Measurements from ENCODE around the gene SLC38A2. TPM values are rescaled to one million over a fixed set of nuclear protein-coding genes. Genes with fewer than 3 reads are reported as not detected.
A peak's percentile ranks its signal among the peaks of the same experiment; 100 is the strongest.
"Not testable (repeated sequence)": the region's sequence is repeated elsewhere in the genome, so short reads cannot be mapped to it uniquely, and the experiment has no call there.

The SLC38A2 gene
- total and polyA plus RNA-seq, 4 donors: 102 to 292 (median 195) TPM

GRCh38 chr12:46399461-46400248 is 27.1 kb upstream of the SLC38A2 start:
- not testable (repeated sequence) for H3K4me3 ChIP-seq (ENCODE audit: low read depth, low read length); H3K27ac ChIP-seq (ENCODE audit: low read depth, low read length); H3K27me3 ChIP-seq (ENCODE audit: control insufficient read depth, insufficient read depth, low read length); DNase-seq (ENCODE audit: low read depth in 4 of 6, low spot score in 6 of 6); H3K36me3 ChIP-seq (ENCODE audit: control insufficient read depth, insufficient read depth, low read length); H3K9me3 ChIP-seq (ENCODE audit: control insufficient read depth, insufficient read depth, low read length); H3K4me1 ChIP-seq (ENCODE audit: control insufficient read depth, insufficient read depth, low read length)
- WGBS (ENCODE audit: insufficient coverage): no CpG with 5 or more reads among the region's 6 CpGs

- no peak overlapping the region for H3K4me3 ChIP-seq (ENCODE audit: low read depth, low read length)
- no peaks in the 10 kb centered on the region for H3K9me3 ChIP-seq (ENCODE audit: control insufficient read depth, insufficient read depth, low read length)
- H3K27ac ChIP-seq (ENCODE audit: low read depth, low read length): no peak overlapping the region
- H3K36me3 ChIP-seq (ENCODE audit: control insufficient read depth, insufficient read depth, low read length): no peaks in the 10 kb centered on the region
- no peak for DNase-seq (ENCODE audit: low read depth in 4 of 6, low spot score in 6 of 6)
- 100% methylated on average over 2 of the region's 5 CpGs for WGBS (ENCODE audit: insufficient coverage)
- H3K27me3 ChIP-seq (ENCODE audit: control insufficient read depth, insufficient read depth, low read length): no peaks in the 10 kb centered on the region
- H3K4me1 ChIP-seq (ENCODE audit: control insufficient read depth, insufficient read depth, low read length): no peaks in the 10 kb centered on the region
Measured at GRCh38 chr12:46396826-46397225, 24.3 kb upstream of the SLC38A2 start.

GRCh38 chr12:46395388-46395787 is 22.8 kb upstream of the SLC38A2 start:
- H3K36me3 ChIP-seq (ENCODE audit: control insufficient read depth, insufficient read depth, low read length): no peaks in the 10 kb centered on the region
- H3K27ac ChIP-seq (ENCODE audit: low read depth, low read length): no peak overlapping the region
- 0% methylated on average over 2 of the region's 4 CpGs for WGBS (ENCODE audit: insufficient coverage)
- H3K9me3 ChIP-seq (ENCODE audit: control insufficient read depth, insufficient read depth, low read length): no peaks in the 10 kb centered on the region
- no peaks in the 10 kb centered on the region for H3K4me1 ChIP-seq (ENCODE audit: control insufficient read depth, insufficient read depth, low read length)
- H3K4me3 ChIP-seq (ENCODE audit: low read depth, low read length): no peak overlapping the region
- no peaks in the 10 kb centered on the region for H3K27me3 ChIP-seq (ENCODE audit: control insufficient read depth, insufficient read depth, low read length)
- DNase-seq (ENCODE audit: low read depth in 4 of 6, low spot score in 6 of 6): peak in 3 of 6 donors; percentile 45 to 94 (median 76)

GRCh38 chr12:46391630-46392029 is 19.1 kb upstream of the SLC38A2 start:
- no peak for DNase-seq (ENCODE audit: low read depth in 4 of 6, low spot score in 6 of 6)
- no peak overlapping the region for H3K4me3 ChIP-seq (ENCODE audit: low read depth, low read length)
- no peaks in the 10 kb centered on the region for H3K9me3 ChIP-seq (ENCODE audit: control insufficient read depth, insufficient read depth, low read length)
- H3K36me3 ChIP-seq (ENCODE audit: control insufficient read depth, insufficient read depth, low read length): no peaks in the 10 kb centered on the region
- H3K27me3 ChIP-seq (ENCODE audit: control insufficient read depth, insufficient read depth, low read length): no peaks in the 10 kb centered on the region
- H3K27ac ChIP-seq (ENCODE audit: low read depth, low read length): no peak overlapping the region
- no CpG with 5 or more reads among the region's 1 CpG for WGBS (ENCODE audit: insufficient coverage)
- H3K4me1 ChIP-seq (ENCODE audit: control insufficient read depth, insufficient read depth, low read length): no peaks in the 10 kb centered on the region

GRCh38 chr12:46390881-46391280 is 18.3 kb upstream of the SLC38A2 start:
- H3K4me3 ChIP-seq (ENCODE audit: low read depth, low read length): no peak overlapping the region
- H3K4me1 ChIP-seq (ENCODE audit: control insufficient read depth, insufficient read depth, low read length): no peaks in the 10 kb centered on the region
- no peaks in the 10 kb centered on the region for H3K36me3 ChIP-seq (ENCODE audit: control insufficient read depth, insufficient read depth, low read length)
- H3K27me3 ChIP-seq (ENCODE audit: control insufficient read depth, insufficient read depth, low read length): no peaks in the 10 kb centered on the region
- 50% methylated on average over 2 of the region's 4 CpGs for WGBS (ENCODE audit: insufficient coverage)
- DNase-seq (ENCODE audit: low read depth in 4 of 6, low spot score in 6 of 6): no peak
- H3K9me3 ChIP-seq (ENCODE audit: control insufficient read depth, insufficient read depth, low read length): no peaks in the 10 kb centered on the region
- no peak overlapping the region for H3K27ac ChIP-seq (ENCODE audit: low read depth, low read length)

- no peaks in the 10 kb centered on the region for H3K9me3 ChIP-seq (ENCODE audit: control insufficient read depth, insufficient read depth, low read length)
- H3K4me3 ChIP-seq (ENCODE audit: low read depth, low read length): no peak overlapping the region
- WGBS (ENCODE audit: insufficient coverage): no CpG with 5 or more reads among the region's 1 CpG
- H3K27me3 ChIP-seq (ENCODE audit: control insufficient read depth, insufficient read depth, low read length): no peaks in the 10 kb centered on the region
- no peaks in the 10 kb centered on the region for H3K4me1 ChIP-seq (ENCODE audit: control insufficient read depth, insufficient read depth, low read length)
- H3K27ac ChIP-seq (ENCODE audit: low read depth, low read length): no peak overlapping the region
- no peak for DNase-seq (ENCODE audit: low read depth in 4 of 6, low spot score in 6 of 6)
- no peaks in the 10 kb centered on the region for H3K36me3 ChIP-seq (ENCODE audit: control insufficient read depth, insufficient read depth, low read length)
Measured at GRCh38 chr12:46390304-46390703, 17.7 kb upstream of the SLC38A2 start.

GRCh38 chr12:46389031-46389616 is 16.6 kb upstream of the SLC38A2 start:
- Histone ChIP-seq H3K4me3 (ENCODE audit: low read depth, low read length) (no peak overlapping the region), H3K9me3 (ENCODE audit: control insufficient read depth, insufficient read depth, low read length) (no peaks in the 10 kb centered on the region), H3K27me3 (ENCODE audit: control insufficient read depth, insufficient read depth, low read length) (no peaks in the 10 kb centered on the region), H3K27ac (ENCODE audit: low read depth, low read length) (no peak overlapping the region), H3K4me1 (ENCODE audit: control insufficient read depth, insufficient read depth, low read length) (no peaks in the 10 kb centered on the region), H3K36me3 (ENCODE audit: control insufficient read depth, insufficient read depth, low read length) (no peaks in the 10 kb centered on the region)
- peak in 1 of 6 donors; percentile 77 for DNase-seq (ENCODE audit: low read depth in 4 of 6, low spot score in 6 of 6)
- 83% methylated on average over 1 of the region's 2 CpGs for WGBS (ENCODE audit: insufficient coverage)

GRCh38 chr12:46388427-46389021 is 16.0 kb upstream of the SLC38A2 start:
- Histone ChIP-seq H3K27me3 (ENCODE audit: control insufficient read depth, insufficient read depth, low read length) (no peaks in the 10 kb centered on the region), H3K27ac (ENCODE audit: low read depth, low read length) (no peak overlapping the region), H3K9me3 (ENCODE audit: control insufficient read depth, insufficient read depth, low read length) (no peaks in the 10 kb centered on the region), H3K4me3 (ENCODE audit: low read depth, low read length) (no peak overlapping the region), H3K4me1 (ENCODE audit: control insufficient read depth, insufficient read depth, low read length) (no peaks in the 10 kb centered on the region), H3K36me3 (ENCODE audit: control insufficient read depth, insufficient read depth, low read length) (no peaks in the 10 kb centered on the region)
- no peak for DNase-seq (ENCODE audit: low read depth in 4 of 6, low spot score in 6 of 6)
- 88% methylated on average over 1 of the region's 3 CpGs for WGBS (ENCODE audit: insufficient coverage)

GRCh38 chr12:46387670-46388069 is 15.1 kb upstream of the SLC38A2 start:
- Histone ChIP-seq H3K4me1 (ENCODE audit: control insufficient read depth, insufficient read depth, low read length) (peaks cover 3% of the 10 kb centered on the region), H3K4me3 (ENCODE audit: low read depth, low read length) (no peak overlapping the region), H3K36me3 (ENCODE audit: control insufficient read depth, insufficient read depth, low read length) (no peaks in the 10 kb centered on the region), H3K27ac (ENCODE audit: low read depth, low read length) (no peak overlapping the region), H3K27me3 (ENCODE audit: control insufficient read depth, insufficient read depth, low read length) (no peaks in the 10 kb centered on the region), H3K9me3 (ENCODE audit: control insufficient read depth, insufficient read depth, low read length) (no peaks in the 10 kb centered on the region)
- DNase-seq (ENCODE audit: low read depth in 4 of 6, low spot score in 6 of 6): no peak
- 87% methylated on average over 3 of the region's 6 CpGs for WGBS (ENCODE audit: insufficient coverage)
